HG03342 (cell line): Measurements from ENCODE around the gene LCN10.
"Not testable (repeated sequence)": the region's sequence is repeated elsewhere in the genome, so short reads cannot be mapped to it uniquely, and the experiment has no call there.

ENCODE experiments used
- ATAC-seq: cut with Tn5 transposase; IDR thresholded peaks from one replicate; pipeline ENCODE4 v1.9.1; 2021; ENCODE audit warnings: mild to moderate bottlenecking, moderate library complexity; ENCODE audit not compliant: unreplicated experiment

The LCN10 gene

GRCh38 chr9:136773386-136774044 lies 30.8 kb upstream of the LCN10 start:
- ATAC-seq, result no peak

GRCh38 chr9:136771907-136772415 lies 29.2 kb upstream of the LCN10 start:
- no peak for ATAC-seq

GRCh38 chr9:136769710-136770191 lies 27.0 kb upstream of the LCN10 start:
- ATAC-seq, result no peak

- not testable (repeated sequence) for ATAC-seq
Observed at GRCh38 chr9:136766410-136767120, 23.8 kb upstream of the LCN10 start.

GRCh38 chr9:136765745-136766409 lies 23.1 kb upstream of the LCN10 start:
- peak; percentile 43 for ATAC-seq

GRCh38 chr9:136765041-136765440 lies 22.3 kb upstream of the LCN10 start:
- ATAC-seq, result no peak

- no peak for ATAC-seq
Observed at GRCh38 chr9:136764301-136764891, 21.7 kb upstream of the LCN10 start, which contains the start of gene LCN15. LCN15 (minus strand) TSS chr9:136764518; CDS start chr9:136764488, 30 bp downstream.

- no peak for ATAC-seq
Observed at GRCh38 chr9:136763649-136764035, 20.9 kb upstream of the LCN10 start.

- ATAC-seq, result no peak
Observed at GRCh38 chr9:136762915-136763648, 20.3 kb upstream of the LCN10 start.

- no peak for ATAC-seq
Observed at GRCh38 chr9:136762221-136762691, 19.5 kb upstream of the LCN10 start.

GRCh38 chr9:136761545-136761981 lies 18.8 kb upstream of the LCN10 start:
- ATAC-seq, result no peak

GRCh38 chr9:136760834-136761544 lies 18.2 kb upstream of the LCN10 start:
- ATAC-seq, result not testable (repeated sequence)

GRCh38 chr9:136760424-136760823 lies 17.7 kb upstream of the LCN10 start:
- ATAC-seq, result no peak

- ATAC-seq, result no peak
Observed at GRCh38 chr9:136759436-136760325, 16.9 kb upstream of the LCN10 start.

GRCh38 chr9:136759001-136759400 lies 16.3 kb upstream of the LCN10 start:
- no peak for ATAC-seq

- no peak for ATAC-seq
Observed at GRCh38 chr9:136757751-136758140, 15.0 kb upstream of the LCN10 start.

GRCh38 chr9:136757328-136757727 lies 14.6 kb upstream of the LCN10 start:
- no peak for ATAC-seq

GRCh38 chr9:136756836-136757235 lies 14.1 kb upstream of the LCN10 start:
- no peak for ATAC-seq

- no peak for ATAC-seq
Observed at GRCh38 chr9:136756134-136756438, 13.3 kb upstream of the LCN10 start.
